Measurements from ENCODE around the gene ABCC5.

Gene ABCC5

GRCh38 chr3:183870563-183870962 lies 147.1 kb downstream of the ABCC5 start:
- H3K4me1 Mint-ChIP-seq: peaks cover 12% of the 10 kb centered on the region
- no peak overlapping the region for H3K4me3 Mint-ChIP-seq
- H3K27me3 Mint-ChIP-seq: no peaks in the 10 kb centered on the region
- ATAC-seq (ENCODE audit: low read depth) (no peak), DNase-seq (ENCODE audit: low spot score in 2 of 2) (no peak)
- H3K9me3 Mint-ChIP-seq: no peaks in the 10 kb centered on the region
- peak overlapping the region; percentile 12 for H3K27ac Mint-ChIP-seq
- peaks cover 12% of the 10 kb centered on the region for H3K36me3 Mint-ChIP-seq
